Medulla oblongata (tissue), 1 donor: ENCODE results near the gene DNER.
"Not testable (repeated sequence)": the region's sequence is repeated elsewhere in the genome, so short reads cannot be mapped to it uniquely, and the experiment has no call there.

Experiments
- DNase-seq: peaks from one replicate; pipeline ENCODE4 v3.0.0-alpha.2; 2015; ENCODE audit errors: extremely low spot score

DNER gene, protein sequence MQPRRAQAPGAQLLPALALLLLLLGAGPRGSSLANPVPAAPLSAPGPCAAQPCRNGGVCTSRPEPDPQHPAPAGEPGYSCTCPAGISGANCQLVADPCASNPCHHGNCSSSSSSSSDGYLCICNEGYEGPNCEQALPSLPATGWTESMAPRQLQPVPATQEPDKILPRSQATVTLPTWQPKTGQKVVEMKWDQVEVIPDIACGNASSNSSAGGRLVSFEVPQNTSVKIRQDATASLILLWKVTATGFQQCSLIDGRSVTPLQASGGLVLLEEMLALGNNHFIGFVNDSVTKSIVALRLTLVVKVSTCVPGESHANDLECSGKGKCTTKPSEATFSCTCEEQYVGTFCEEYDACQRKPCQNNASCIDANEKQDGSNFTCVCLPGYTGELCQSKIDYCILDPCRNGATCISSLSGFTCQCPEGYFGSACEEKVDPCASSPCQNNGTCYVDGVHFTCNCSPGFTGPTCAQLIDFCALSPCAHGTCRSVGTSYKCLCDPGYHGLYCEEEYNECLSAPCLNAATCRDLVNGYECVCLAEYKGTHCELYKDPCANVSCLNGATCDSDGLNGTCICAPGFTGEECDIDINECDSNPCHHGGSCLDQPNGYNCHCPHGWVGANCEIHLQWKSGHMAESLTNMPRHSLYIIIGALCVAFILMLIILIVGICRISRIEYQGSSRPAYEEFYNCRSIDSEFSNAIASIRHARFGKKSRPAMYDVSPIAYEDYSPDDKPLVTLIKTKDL

DNA sequence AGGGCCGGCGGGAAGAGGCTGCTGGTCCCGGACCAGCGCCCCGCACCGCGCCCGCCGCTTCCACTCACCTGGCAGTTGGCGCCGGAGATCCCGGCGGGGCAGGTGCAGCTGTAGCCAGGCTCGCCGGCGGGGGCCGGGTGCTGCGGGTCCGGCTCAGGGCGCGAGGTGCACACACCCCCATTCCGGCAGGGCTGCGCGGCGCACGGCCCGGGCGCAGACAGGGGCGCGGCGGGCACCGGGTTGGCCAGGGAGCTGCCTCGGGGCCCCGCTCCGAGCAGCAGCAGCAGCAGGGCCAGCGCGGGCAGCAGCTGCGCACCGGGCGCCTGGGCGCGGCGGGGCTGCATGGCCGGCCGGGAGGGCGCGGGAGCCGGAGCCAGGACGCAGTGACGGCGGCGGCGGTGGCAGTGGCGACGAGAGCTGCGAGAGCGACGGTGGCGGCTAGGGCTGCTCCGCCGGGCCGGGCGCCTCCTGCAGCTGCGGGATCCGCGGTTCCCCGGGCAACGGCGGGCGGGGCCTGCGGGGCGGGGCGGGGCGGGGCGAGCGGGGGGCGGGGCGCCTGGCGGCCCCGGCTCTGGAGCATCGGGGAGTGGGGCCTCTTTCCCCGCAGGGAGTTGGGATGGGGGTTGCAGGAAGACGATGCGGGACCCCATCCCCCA, at the start of gene DNER:
TSS of gene DNER (minus strand) at position 476 of the 656 bp plus-strand sequence. CDS start at position 344, 132 bp downstream.
- peak; percentile 65 for DNase-seq

- DNase-seq, result no peak
Measured at GRCh38 chr2:229761663-229762062, 47.3 kb upstream of the DNER start.

- DNase-seq, result not testable (repeated sequence)
Measured at GRCh38 chr2:229757462-229757861, 43.1 kb upstream of the DNER start.

- no peak for DNase-seq
Measured at GRCh38 chr2:229752970-229753729, 38.8 kb upstream of the DNER start.

DNA sequence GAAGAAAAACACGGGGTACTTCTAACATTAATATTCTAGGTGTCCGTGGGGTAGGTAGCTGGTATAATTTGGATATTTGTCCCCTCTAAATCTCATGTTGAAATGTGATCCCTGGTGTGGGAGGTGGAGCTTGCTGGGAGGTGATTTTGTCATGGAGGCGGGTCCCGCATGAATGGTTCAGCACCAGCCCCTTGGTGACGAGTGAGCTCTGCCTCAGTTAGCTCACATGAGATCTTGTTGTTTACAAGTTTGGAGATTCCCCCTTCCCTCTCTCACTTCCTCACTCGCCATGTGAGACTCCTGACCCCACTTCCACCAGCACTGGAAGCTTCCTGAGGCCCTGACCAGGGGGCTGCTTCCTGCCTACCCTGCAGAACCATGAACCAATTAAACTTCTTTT, 35.4 kb upstream of the DNER start:
- DNase-seq, result no peak

DNA sequence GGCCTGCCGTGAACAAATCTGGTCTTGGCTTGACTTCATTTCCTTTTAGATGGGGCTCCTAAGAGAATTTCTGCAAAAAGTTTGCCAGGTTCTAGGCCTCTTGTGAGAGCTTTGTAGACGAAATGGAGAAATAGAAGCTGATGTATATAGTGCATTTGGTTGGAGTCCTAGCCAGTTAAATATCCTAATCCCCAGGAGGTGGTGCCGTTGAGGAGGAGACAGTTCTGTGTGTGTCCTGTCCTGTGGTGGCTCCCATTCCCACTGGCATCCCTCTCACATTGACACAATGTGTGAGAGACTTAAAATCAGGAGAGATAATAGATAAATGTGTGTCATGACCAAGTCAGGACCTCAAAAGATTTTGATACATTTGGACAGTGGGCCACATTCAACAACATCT, 34.6 kb upstream of the DNER start:
- DNase-seq, result no peak

- DNase-seq, result not testable (repeated sequence)
Measured at GRCh38 chr2:229742691-229743090, 28.3 kb upstream of the DNER start.

- DNase-seq, result no peak
Measured at GRCh38 chr2:229740279-229740678, 25.9 kb upstream of the DNER start.

DNA sequence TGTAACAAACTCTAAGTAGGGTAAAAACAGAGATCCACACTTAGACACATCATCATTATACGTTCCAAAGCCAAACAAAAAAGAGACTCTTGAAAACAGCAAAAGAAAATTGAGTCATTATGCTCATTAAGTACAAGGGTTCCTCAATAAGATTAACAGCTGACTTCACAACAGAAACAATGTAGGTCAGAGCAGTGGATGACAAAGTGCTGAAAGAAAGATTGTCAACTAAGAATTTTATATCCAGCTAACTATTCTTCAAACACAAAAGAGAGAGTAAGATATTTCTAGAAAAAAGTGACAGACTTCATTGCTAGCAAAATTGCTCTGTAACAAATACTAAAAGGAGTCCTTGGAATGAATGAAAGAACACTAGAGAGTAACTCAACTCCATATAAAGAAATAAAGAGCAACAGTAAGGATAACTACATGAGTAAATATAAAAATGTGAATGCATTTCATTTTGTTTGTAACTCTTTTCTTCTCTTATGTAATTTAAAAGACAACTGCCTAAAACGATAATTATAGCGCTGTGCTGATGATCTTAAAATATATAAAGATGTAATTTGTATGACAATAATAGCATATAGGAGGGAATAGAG, 23.8 kb upstream of the DNER start:
- no peak for DNase-seq

- DNase-seq, result no peak
Measured at GRCh38 chr2:229734410-229734809, 20.1 kb upstream of the DNER start.

- DNase-seq, result no peak
Measured at GRCh38 chr2:229733611-229734245, 19.4 kb upstream of the DNER start.

DNA sequence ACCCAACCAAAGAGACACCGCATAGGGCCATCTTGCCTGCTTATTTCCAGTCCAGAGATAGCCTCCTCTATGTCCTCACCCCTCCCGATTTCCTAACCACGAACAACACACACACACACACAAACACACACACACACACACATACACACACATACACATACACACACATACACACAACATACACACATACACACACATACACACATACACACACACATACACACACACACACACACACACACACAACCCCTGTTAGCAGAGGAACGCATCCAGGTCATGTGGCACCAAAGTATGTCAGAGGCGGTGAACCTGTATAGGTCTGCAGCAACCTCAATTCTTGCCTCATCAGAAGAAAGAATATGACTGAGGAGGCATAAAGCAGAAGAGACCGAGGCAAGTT, 18.5 kb upstream of the DNER start:
- DNase-seq, result no peak

- DNase-seq, result no peak
Measured at GRCh38 chr2:229731916-229732315, 17.6 kb upstream of the DNER start.

DNA sequence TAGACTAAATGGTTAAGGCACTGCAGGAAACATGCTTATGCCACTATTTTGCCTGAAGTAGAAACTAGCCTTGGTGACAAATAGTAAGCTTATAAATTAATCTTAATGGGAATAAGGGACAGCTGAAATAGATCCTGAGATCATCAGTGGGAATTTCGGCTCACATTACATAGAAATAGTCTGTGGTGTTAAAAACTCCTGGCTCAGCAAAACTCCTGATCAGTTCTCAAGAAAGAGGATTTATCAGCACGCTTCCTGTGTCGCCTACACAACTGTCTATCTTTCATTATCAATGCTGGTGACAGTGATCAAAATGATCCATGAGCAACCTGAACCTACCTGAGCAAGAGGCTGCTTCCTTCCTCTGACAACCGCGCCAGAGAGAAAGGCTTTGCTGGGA, 17.0 kb upstream of the DNER start:
- no peak for DNase-seq

- no peak for DNase-seq
Measured at GRCh38 chr2:229728370-229728769, 14.0 kb upstream of the DNER start.

DNA sequence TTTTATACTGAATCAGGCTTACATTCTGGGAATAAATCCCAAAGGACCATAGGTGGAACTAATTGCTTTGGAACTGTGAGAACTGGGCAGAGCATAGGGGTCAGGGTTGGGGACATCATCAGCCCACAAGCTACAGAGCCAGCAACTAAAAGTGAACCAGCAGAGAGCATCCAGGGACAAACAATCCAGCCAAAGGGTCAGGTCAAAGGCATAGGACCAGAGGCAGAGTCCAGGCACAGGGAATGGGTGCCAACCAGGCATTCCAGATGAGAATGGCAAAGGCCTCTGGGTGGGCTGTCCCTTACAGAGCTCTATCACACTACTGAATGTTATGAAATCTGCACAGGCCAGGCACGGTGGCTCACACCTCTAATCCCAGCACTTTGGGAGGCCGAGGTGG, 12.3 kb upstream of the DNER start:
- no peak for DNase-seq

DNA sequence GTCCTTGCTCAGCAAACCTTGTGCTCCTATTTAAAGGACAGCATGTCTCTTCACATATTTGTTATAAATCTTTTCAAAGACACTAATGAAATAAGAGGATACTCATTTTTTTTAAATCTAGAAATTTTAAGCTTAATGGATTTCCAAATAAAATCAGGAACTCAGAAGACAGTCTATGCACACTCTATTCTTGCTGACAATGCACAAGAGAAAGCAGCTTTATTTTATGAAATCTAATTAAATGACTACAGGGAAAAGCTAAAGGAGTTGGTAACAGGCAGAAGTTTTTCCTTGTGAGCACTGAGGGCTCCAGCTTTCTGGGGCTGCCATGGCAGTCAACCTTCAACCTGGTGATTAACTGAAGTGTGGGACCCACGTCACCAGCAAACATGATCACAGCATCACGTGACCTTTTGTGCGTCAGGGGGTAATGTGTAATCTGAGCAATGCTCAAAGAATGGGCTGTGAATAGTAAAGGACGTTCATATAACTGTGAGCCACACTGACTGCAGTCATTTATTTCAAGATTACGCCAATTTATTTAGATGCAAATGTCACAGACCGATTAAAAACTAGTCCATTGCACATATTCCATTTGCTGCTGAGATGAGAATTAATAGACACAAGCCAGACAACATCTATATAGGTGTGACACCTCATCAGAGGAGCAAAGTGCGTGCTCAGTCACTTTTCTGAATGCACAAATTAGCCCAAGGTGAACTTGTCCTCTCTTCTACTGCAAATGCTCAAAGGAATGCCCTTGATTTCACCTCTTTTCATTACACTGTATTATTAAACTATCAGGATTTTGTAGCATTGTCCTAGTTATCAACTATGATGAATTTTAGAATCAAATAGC, 11.6 kb upstream of the DNER start:
- DNase-seq, result no peak

- DNase-seq, result not testable (repeated sequence)
Measured at GRCh38 chr2:229723192-229723591, 8.8 kb upstream of the DNER start.

GRCh38 chr2:229719926-229720647, 5.7 kb upstream of the DNER start:
- no peak for DNase-seq
